ENCODE results near the gene PTGFRN.

PTGFRN gene

DNA sequence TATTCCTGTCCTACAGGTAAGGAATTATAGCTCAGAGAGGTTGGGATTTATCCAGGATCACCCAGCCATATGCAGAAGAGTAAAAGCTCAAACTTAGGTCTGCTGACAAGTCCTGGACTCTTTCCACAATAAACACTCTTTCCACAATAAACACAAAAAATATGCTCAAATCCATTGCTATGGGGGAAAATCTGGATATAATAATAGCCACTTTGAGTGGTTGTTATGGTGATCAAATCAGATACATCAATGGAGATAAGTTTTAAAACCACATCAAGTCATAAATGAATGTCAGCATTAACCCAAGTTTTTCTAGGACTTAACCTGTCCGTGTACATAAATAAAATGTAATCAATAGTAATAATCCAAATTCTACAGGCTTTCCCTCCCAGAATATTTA lies 128.1 kb downstream of the PTGFRN start:
- H3K4me3 ChIP-seq (ENCODE audit: low read depth, low read length) = no peak overlapping the region
- no peak for TF ChIP-seq CTCF (IDR thresholded peaks at IDR 0.05; ENCODE audit: control insufficient read depth, extremely low read depth, insufficient read depth)
- DNase-seq (ENCODE audit: low read depth) = no peak

DNA sequence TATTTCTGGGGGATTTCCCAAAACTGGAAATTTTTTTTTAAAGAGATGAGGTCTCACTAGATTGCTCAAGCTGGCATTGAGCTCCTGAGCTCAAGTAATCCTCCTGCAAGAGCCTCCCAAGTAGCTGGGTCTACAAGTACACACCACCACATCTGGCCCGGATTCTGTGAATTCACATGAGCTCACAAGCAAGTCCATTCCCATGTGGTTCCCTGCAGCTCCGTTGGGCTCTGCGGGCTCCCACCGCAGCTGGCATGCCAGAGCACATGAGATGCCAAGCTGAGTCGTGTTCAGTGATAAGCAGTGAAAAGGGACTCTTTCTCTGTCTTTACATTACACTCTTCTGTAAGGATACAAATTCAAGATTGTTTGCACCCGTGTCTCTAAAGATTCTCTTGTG lies 128.5 kb downstream of the PTGFRN start:
- no peak overlapping the region for H3K4me3 ChIP-seq (ENCODE audit: low read depth, low read length)

More for the DNA sequence above, 128.5 kb downstream of the PTGFRN start:
- no peak for DNase-seq (ENCODE audit: low read depth)
- no peak for TF ChIP-seq CTCF (IDR thresholded peaks at IDR 0.05; ENCODE audit: control insufficient read depth, extremely low read depth, insufficient read depth)
